ENCODE data around the gene RNASE7.
"Not testable (repeated sequence)": the region's sequence is repeated elsewhere in the genome, so short reads cannot be mapped to it uniquely, and the experiment has no call there.

RNASE7 gene, protein sequence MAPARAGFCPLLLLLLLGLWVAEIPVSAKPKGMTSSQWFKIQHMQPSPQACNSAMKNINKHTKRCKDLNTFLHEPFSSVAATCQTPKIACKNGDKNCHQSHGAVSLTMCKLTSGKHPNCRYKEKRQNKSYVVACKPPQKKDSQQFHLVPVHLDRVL

DNA sequence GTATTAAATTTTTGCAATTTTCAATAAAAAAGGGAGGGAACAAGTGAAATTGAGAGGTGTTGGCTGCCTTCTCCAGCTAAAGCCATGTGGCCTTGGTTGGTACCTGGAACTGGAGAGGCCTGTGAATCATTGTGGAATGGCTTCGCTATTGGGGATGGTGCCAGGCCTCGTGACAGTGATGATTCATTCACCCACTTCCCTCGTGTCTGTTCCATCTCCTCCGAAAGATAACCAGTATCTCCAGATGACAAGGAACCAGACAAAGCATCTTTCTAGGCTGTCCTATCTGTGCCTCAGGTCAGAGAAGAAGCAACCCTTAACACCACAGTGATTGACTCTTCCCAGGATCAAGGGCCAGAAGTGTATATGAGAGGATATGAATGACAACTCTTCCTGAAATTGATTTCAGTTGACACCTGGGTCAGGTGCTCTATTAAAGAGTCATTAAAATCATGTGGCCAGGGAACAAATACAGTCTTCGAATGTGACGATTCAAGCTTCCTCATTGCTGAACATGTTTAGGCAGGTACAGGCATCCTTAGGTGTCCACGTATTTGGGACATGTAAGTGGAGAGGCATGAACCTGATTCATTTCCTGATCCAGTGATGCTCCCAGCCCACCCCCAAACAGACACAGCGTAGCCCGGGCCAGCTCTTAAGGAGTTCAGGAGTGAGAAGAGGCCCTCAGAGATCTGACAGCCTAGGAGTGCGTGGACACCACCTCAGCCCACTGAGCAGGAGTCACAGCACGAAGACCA lies at the start of gene RNASE7:
Gene RNASE7, plus strand, starts transcription at position 687 of the 758 bp plus-strand sequence. CDS start 631 bp downstream, outside the sequence.
- DNase-seq (ENCODE audit: low read depth): no peak

DNA sequence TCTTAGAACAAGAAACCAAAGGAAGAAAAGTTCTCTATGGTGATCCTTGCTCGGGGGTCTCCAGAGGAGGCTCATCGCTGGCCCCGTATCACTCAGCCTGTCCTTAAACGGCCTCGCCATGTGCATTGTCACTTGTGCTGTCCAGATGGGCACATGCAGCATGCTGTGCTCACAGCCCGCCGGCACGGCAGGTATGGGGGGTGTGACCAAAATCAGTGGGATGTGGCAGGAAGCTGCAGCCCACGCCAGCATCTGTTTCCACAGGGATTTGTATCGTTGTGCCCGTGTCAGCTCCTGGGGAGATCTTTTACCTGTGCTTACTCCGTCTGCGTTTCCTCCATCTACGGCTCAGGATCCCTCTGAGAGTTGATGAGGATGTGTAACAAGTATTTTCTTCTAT lies 45.6 kb upstream of the RNASE7 start:
- DNase-seq (ENCODE audit: low read depth): no peak

DNA sequence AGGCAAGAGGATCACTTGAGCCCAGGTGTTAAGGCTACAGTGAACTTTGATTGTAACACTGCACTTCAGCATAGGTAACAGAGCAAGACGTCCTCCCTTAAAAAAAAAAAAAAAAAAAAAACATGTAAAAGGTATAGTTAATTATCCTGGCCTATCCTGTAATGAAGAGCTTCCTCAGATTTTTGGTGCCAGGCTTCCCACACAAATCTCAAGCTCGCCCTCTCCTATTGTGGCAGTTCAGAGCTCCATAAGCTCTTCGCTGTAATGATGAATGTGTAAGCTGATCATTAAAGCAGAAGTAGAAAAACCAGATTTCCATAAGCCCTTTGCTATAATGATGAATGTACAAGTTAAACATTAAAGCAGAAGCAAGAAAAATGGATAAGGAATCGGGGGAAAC lies 45.0 kb upstream of the RNASE7 start:
- DNase-seq (ENCODE audit: low read depth): no peak

GRCh38 chr14:20997564-20997963 lies 44.6 kb upstream of the RNASE7 start:
- DNase-seq (ENCODE audit: low read depth): no peak

DNA sequence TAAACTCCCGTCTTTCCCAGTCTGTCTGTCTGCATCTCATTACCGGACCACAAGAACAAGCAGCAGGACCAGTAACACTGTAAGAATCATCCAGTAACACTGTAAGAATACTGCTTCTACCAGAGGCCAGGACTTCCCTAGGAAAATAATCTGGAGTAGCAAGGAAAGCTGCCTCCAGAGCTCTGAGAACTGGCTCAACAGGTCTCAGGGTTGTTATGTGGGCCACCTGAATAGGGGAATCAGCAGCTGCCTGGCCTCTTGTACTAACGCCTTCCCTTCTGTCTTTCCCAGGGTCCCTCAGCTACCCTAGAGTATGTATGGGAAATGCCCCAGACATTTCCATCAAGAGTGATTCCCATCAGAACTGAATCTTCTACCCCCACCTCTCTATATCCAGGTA lies 44.0 kb upstream of the RNASE7 start:
- no peak for DNase-seq (ENCODE audit: low read depth)

- DNase-seq (ENCODE audit: low read depth): no peak
Observed at GRCh38 chr14:20998674-20999366, 43.3 kb upstream of the RNASE7 start, which contains the start of gene SLC39A2. SLC39A2 (plus strand) TSS chr14:20999293; CDS start chr14:20999447, 154 bp downstream.

GRCh38 chr14:20999591-20999990 lies 42.6 kb upstream of the RNASE7 start:
- no peak for DNase-seq (ENCODE audit: low read depth)

DNA sequence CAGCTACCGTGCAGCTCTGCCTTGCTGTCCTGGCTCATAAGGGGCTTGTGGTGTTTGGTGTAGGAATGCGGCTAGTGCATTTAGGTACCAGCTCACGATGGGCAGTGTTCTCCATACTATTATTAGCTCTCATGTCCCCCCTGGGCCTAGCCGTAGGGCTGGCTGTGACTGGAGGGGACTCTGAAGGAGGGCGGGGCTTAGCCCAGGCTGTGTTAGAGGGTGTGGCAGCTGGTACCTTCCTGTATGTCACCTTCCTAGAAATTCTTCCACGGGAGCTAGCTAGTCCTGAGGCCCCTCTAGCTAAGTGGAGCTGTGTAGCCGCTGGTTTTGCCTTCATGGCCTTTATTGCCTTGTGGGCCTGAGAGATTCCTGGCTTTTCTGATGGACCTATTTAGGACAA lies 40.9 kb upstream of the RNASE7 start:
- DNase-seq (ENCODE audit: low read depth): no peak

GRCh38 chr14:21003788-21004346 lies 38.3 kb upstream of the RNASE7 start:
- no peak for DNase-seq (ENCODE audit: low read depth)

GRCh38 chr14:21009721-21010120 lies 32.4 kb upstream of the RNASE7 start:
- not testable (repeated sequence) for DNase-seq (ENCODE audit: low read depth)

DNA sequence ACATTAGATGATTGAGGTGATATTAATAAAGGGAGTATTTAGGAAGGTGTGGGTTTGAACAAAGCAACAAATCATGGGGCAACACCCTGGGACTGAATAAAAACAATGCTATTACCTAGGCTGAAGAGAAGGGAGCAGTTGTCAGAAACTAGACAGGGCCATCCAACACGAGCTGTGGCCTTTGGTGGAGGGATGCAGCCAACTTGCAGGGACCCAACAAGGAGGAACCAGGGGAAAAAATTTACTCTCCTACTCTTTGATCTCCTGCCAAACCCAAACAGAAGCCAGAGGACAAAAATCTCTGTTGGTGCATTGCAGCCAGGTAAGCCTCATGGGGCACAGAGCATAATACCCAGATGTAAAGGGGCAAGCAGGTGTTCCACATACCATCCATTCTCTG lies 31.0 kb upstream of the RNASE7 start:
- no peak for DNase-seq (ENCODE audit: low read depth)

GRCh38 chr14:21014761-21015190 lies 27.4 kb upstream of the RNASE7 start:
- peak; percentile 65 for DNase-seq (ENCODE audit: low read depth)

DNA sequence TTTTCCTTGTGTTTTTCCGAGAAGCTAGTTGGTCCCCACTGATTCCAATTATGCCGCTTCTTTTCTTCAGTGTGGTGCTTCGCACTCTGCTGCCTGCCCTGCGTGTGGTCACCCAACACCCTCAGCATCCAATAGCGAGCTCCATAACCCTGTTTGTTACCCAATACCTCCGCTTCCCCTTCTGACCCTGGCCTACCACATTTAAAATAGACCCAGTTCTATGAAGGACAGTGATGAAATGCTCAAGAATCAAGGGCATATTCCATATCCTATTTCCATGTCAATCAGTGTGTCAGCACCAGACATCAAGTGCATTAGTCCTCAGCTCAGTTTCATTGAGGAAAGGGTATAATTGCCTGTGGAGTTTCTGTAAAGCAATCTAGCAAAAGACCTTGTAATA lies 26.9 kb upstream of the RNASE7 start:
- no peak for DNase-seq (ENCODE audit: low read depth)

- no peak for DNase-seq (ENCODE audit: low read depth)
Observed at GRCh38 chr14:21016413-21017190, 25.6 kb upstream of the RNASE7 start.

GRCh38 chr14:21017528-21018245 lies 24.5 kb upstream of the RNASE7 start:
- DNase-seq (ENCODE audit: low read depth): no peak

DNA sequence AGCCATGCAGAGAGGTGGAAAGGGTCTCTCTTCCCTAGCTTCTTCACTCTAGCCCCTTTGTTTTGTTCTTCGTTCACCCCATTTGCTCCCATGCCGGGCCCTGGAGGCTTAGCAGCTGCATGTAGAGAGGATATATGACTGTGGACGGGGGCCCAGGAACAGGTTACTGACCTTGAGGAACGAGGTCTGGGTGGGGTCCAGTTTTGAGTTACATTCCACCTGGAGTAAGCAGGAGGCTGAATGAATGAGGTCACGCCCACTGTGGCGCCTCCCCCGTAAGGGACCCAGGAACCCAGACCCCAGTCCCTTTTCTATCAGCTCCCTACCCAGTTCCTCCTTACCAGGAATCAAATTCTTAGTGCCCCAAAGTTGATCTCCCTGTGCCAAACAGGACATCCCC lies 23.9 kb upstream of the RNASE7 start:
- DNase-seq (ENCODE audit: low read depth): no peak

DNA sequence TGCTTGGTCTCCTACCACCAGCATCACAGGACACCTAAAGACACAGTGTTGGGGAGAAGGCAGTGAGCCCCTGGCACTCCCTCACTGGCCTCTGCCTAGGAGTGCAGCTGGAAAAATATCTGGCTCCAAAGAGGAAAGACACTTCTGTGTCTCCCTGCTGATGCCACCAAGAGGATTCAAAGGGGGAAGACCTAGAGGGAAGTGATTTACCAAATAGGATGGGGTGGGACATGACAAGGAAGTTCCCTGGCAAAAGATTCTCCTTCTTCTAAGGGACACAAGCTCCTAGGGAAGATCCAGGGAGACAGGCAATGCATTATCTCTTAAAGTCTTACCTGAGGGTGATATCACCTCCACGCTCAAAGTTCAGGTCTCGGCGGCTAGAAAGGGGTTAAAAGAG lies 23.4 kb upstream of the RNASE7 start:
- DNase-seq (ENCODE audit: low read depth): no peak

DNA sequence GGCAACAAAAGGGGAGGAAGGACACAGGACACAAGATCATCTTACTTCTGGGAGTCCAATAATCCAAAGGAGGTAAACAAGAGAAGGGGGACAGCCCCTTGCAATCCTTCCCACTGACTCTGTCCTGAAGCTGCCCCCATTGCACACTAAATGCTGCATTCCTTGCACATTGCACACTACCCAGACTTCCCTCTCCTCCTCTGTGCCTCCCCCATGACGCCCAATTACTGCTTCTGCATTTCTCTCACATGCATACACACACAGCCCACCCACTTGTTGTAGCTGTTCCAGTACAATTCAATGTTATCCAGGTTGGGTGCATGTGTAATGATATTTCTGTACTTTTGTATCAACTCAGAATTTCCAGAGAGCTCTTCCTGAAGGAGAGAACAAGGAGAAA lies 22.8 kb upstream of the RNASE7 start:
- no peak for DNase-seq (ENCODE audit: low read depth)

DNA sequence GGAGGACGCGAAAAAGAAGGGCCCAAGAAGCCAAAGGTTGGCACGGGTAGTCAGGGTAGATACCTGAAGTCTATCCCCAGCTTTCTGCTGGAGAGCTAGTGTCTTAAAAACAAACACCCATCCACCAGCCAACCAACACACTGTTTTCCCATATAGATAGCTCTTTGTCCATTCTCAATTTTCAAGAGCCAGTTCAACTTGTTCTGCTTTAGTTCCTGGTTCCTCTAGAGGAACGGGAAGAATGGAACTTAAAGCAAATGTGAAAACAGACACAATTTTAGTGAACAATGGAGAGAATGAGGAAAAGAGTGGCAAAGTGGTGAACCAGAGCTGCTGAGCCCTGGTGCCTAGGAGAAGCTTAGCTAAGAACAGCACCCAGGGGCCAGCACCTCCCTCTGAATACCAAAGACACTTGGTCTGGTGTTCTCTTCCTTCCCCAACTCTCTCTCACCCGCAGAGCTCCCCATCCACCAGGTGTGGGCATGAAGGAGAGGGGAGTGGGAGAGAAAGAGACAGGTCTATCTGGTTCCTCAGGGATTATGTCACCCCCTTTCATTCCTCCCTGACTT lies 21.1 kb upstream of the RNASE7 start:
- no peak for DNase-seq (ENCODE audit: low read depth)

DNA sequence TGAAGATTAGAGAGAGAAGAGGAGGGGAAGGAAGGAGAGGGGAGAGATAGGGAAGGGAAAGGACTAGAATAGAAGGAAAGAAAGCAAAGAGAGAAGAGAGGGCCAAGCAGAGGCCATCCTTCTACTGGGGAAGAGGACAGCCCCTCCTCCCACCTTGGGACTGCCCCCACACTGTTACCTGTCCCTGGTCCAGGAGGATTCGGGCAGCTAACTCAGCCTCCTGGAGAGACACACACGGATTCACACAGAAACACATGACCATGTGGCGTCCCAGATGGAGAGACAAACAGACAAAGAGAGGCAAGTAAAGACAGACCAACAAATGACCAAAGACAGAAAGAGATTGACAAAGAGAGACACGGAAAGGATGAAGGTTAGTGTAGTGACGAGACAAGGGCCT lies 19.5 kb upstream of the RNASE7 start:
- no peak for DNase-seq (ENCODE audit: low read depth)

DNA sequence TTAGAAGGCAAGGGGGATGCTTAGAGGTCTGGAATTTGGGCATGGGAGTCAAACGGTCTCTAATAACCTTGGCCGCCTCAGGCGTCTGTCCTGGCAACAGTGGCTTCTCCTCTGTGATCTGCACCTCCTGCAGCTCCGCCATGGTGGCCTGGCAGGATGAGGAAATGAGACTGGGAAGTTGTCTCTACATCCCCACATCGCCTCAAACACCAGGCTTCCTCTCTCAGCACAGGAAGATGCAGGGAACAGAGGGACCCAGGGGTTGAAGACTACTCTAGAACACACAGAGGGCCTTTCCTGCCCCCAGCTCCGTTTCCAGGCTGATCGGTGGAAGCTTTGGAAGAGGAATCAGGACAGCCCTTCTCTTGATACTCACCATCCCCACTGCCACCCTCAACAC lies 19.0 kb upstream of the RNASE7 start:
- DNase-seq (ENCODE audit: low read depth): no peak
